NAMALWA (cell line): ENCODE data around the gene SEC14L3.

ENCODE experiments used
- DNase-seq: peaks from one replicate; pipeline ENCODE4 v3.0.0-alpha.2; 2015; ENCODE audit warnings: low spot score

Gene SEC14L3

GRCh38 chr22:30423301-30423958 lies 48.4 kb downstream of the SEC14L3 start:
- no peak for DNase-seq

- DNase-seq, result no peak
These were observed 49.1 kb downstream of the SEC14L3 start for GRCh38 chr22:30422481-30423300.

DNA sequence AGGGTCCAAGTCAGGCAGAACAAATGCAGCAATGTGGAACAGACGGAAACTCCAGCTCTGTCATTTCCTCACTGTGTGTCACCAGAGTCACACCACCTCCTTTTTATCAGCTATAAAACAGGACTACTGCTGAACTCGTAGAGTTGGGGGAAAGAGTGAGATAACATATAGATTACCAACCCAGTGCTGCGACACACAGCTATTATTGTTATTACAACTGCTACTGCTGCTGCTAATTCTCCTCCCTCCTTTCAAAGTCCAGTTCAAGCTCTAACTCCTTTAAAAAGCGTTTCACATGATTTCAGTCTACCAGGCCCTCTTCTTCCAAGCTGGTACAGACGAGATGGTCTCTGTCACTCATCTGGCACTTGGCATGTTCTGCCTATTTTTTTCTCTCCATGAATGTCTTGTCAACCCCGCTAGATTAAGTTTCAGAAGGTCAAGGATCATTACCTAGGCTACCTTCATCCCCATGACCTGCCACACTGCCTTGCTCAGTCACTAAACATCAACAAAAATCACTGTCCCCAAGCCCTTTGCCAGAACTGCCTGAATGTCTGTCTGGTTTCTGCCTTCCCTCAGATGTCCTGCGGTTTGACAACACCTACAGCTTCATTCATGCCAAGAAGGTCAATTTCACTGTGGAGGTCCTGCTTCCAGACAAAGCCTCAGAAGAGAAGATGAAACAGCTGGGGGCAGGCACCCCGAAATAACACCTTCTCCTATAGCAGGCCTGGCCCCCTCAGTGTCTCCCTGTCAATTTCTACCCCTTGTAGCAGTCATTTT lies 49.9 kb downstream of the SEC14L3 start:
- no peak for DNase-seq

DNA sequence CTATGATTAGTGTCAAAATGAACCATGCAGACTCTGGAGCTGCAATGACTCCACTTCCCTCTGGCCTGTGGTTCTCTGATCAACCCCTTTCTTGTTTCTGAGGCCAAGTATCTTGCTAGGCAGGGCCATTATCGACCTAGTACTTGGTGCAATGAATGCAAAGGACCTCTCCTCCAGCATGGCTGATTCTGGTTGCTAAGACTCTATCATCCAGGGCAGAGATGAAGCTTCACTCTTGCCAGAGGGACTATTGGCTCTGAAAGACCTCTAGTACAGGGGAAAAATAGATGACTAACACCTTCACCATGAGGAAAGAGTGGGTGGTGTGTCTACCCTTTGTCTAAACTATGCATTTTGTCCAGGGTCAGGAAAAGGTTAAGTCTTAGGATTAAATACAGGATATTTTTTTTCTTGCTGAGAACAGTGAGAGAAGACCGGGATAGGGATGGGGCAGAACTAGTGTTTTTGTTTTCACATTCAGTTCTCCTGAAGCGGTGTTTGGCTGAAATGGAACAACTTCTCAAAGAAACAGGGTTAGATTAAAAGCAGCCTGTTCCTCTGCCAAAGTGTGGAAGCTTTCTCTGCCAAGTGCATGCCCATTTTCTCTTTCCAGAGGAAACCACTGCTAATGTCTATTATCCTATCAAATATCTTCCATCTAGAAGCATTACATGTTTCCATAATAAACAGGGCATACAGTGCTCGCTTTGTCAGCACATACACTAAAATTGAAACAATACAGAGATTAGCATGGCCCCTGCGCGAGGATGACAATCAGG lies 51.3 kb downstream of the SEC14L3 start:
- DNase-seq, result no peak

GRCh38 chr22:30416837-30417236 lies 55.0 kb downstream of the SEC14L3 start:
- DNase-seq, result no peak

DNA sequence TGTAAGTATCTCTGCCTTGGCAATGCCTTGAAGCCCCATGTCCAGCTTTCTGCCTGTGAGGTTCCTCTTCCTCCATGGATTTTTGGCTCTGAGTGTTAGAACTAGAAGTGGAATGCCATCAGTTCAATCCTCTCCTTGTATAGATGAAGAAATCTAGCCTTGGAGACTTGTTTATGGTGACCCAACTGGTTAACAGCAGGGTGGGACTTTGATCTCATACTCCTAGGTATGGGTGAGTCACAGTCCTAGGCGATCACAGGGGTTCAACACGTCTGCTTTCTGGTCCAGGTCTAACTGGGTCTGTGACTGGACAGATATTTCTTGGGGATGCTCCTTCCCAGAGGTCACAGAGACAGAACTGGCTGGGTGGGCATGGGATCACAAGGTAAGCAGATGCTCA lies 55.4 kb downstream of the SEC14L3 start:
- no peak for DNase-seq

DNA sequence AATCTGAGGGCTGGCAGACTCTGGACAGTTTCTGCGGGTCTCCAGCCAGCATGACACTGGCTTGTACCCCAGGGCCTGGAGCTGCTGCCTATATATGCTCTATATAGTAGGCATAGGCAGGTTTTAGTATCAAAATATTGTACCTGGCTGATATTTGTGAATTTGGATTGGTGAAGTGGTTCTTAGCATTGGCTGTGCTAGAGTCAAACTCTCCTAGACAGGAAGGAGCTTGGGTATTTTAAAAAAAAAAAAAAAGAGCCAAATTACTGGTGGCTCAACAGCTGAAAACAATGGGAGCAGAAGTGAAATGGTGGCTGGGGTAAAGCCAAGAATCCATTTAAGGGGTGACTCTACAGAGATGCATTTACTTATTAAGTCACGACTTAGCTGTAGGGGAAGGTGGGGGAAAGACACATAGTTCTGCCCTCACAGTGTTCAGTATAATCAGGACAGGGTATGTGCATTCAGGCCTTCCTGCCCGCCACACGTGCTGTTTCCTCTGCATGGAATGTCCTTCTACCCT lies 57.2 kb downstream of the SEC14L3 start:
- DNase-seq, result no peak

- no peak for DNase-seq
These were observed 57.9 kb downstream of the SEC14L3 start for GRCh38 chr22:30413745-30414524.

DNA sequence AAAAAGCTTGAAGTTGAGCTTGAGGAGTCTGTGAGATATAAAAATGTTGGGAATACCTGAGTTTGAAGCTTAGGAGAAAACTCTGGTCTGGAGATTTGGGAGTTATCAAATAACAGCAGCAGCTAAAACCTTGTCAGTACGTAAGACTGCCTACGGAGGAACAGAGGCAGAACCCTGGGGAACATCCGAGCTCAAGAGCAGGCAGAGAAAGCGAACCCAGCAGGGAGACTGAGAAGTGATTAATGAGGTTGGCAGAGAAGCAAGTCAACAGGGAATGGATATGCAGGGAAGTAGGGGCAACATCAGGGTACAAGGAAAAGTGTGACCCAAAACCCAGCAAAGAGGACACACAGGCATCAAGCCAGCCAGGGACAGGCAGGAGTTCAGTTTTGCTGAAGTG lies 58.8 kb downstream of the SEC14L3 start:
- DNase-seq, result no peak

- no peak for DNase-seq
These were observed 60.0 kb downstream of the SEC14L3 start for GRCh38 chr22:30411780-30412179.
